HG03575 (cell line): Measurements from ENCODE around the gene TCF7L2.

Experiments used
- ATAC-seq: cut with Tn5 transposase; IDR thresholded peaks from one replicate; pipeline ENCODE4 v1.9.1; 2021; ENCODE audit not compliant: unreplicated experiment, insufficient number of reproducible peaks, low FRiP score; ENCODE audit errors: extremely low read depth

TCF7L2 gene

GRCh38 chr10:112960151-112960681 lies 10.2 kb downstream of the TCF7L2 start:
- ATAC-seq, result no peak

- no peak for ATAC-seq
Observed at GRCh38 chr10:112961609-112962008, 11.6 kb downstream of the TCF7L2 start.

- no peak for ATAC-seq
Observed at GRCh38 chr10:112962343-112962742, 12.3 kb downstream of the TCF7L2 start.

GRCh38 chr10:112963835-112964234 lies 13.8 kb downstream of the TCF7L2 start:
- no peak for ATAC-seq

GRCh38 chr10:112964482-112964881 lies 14.4 kb downstream of the TCF7L2 start:
- ATAC-seq, result no peak

GRCh38 chr10:112966194-112966855 lies 16.3 kb downstream of the TCF7L2 start:
- no peak for ATAC-seq

GRCh38 chr10:112967200-112967599 lies 17.2 kb downstream of the TCF7L2 start:
- no peak for ATAC-seq

- ATAC-seq, result no peak
Observed at GRCh38 chr10:112969131-112969530, 19.1 kb downstream of the TCF7L2 start.

GRCh38 chr10:112969542-112969941 lies 19.5 kb downstream of the TCF7L2 start:
- ATAC-seq, result no peak

GRCh38 chr10:112970021-112970420 lies 20.0 kb downstream of the TCF7L2 start:
- no peak for ATAC-seq

- no peak for ATAC-seq
Observed at GRCh38 chr10:112972606-112973005, 22.6 kb downstream of the TCF7L2 start.

- ATAC-seq, result no peak
Observed at GRCh38 chr10:112973046-112973445, 23.0 kb downstream of the TCF7L2 start.

- no peak for ATAC-seq
Observed at GRCh38 chr10:112973805-112974204, 23.8 kb downstream of the TCF7L2 start.

- no peak for ATAC-seq
Observed at GRCh38 chr10:112977426-112977898, 27.4 kb downstream of the TCF7L2 start.

GRCh38 chr10:112979927-112980326 lies 29.9 kb downstream of the TCF7L2 start:
- ATAC-seq, result no peak

- no peak for ATAC-seq
Observed at GRCh38 chr10:112980937-112981336, 30.9 kb downstream of the TCF7L2 start.

GRCh38 chr10:112981553-112981952 lies 31.5 kb downstream of the TCF7L2 start:
- peak; percentile 96 for ATAC-seq

GRCh38 chr10:112983444-112984056 lies 33.5 kb downstream of the TCF7L2 start:
- ATAC-seq, result no peak

- ATAC-seq, result no peak
Observed at GRCh38 chr10:112984756-112985155, 34.7 kb downstream of the TCF7L2 start.
